Measurements from ENCODE around the gene ACOT11.
"Not testable (repeated sequence)": the region's sequence is repeated elsewhere in the genome, so short reads cannot be mapped to it uniquely, and the experiment has no call there.

The ACOT11 gene

GRCh38 chr1:54510715-54511270 is 37.2 kb upstream of the ACOT11 start:
- Histone ChIP-seq H3K4me3 (ENCODE audit: low read depth in 1 of 2, low read length in 2 of 2) (no peak overlapping the region), H3K9ac (ENCODE audit: low read depth, low read length) (no peak overlapping the region), H2AFZ (ENCODE audit: low read depth, low read length) (no peak overlapping the region), H4K20me1 (ENCODE audit: insufficient read depth, low read length) (no peaks in the 10 kb centered on the region), H3K4me2 (ENCODE audit: insufficient read depth, low read length) (no peak overlapping the region), H3K79me2 (ENCODE audit: insufficient read depth, low read length) (no peaks in the 10 kb centered on the region), H3K9me3 (ENCODE audit: insufficient read depth, low read length, severe bottlenecking) (no peaks in the 10 kb centered on the region), H3K36me3 (ENCODE audit: insufficient read depth, low read length) (no peaks in the 10 kb centered on the region), H3K27me3 (ENCODE audit: insufficient read depth, low read length, poor library complexity) (no peaks in the 10 kb centered on the region), H3K27ac (ENCODE audit: low read length) (no peak overlapping the region), H3K4me1 (ENCODE audit: insufficient read depth, low read length) (no peaks in the 10 kb centered on the region)
- TF ChIP-seq CTCF (IDR thresholded peaks at IDR 0.05; ENCODE audit: borderline replicate concordance, extremely low read depth, low read length, poor library complexity, severe bottlenecking) = no peak
- no peak for TF ChIP-seq EZH2 (IDR thresholded peaks at IDR 0.05; ENCODE audit: borderline replicate concordance, low read depth, low read length, severe bottlenecking)
- ATAC-seq (ENCODE audit: insufficient read depth, low read depth) (no peak), DNase-seq (no peak)

DNA sequence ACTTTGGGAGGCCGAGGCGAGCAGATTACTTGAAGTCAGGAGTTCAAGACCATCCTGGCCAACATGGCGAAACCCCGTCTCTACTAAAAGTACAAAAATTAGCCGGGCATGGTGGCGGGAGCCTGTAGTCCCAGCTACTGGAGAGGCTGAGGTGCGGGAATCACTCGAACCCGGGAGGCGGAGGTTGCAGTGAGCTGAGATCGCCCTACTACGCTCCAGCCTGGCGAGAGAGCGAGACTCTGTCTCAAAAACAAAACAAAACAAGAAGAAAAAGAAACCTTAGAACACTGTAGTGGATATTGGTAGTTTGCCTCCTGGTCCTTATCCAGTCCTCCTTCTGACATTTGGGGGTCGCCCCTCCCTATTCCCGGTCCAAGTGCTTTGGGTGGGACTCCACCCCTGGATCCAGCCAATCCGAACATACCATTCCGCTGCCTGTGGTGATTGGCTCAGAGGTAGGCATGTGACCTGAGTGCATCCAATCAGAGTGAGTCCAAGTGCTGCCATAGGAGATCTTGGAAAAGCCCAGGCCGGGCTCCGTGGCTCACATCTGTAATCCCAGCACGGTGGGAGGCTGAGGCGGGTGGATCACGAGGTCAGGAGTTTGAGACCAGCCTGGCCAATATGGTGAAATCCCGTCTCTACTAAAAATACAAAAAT is 34.0 kb upstream of the ACOT11 start:
- not testable (repeated sequence) for H3K4me2 ChIP-seq (ENCODE audit: insufficient read depth, low read length); H3K36me3 ChIP-seq (ENCODE audit: insufficient read depth, low read length); ATAC-seq (ENCODE audit: insufficient read depth, low read depth); H3K27ac ChIP-seq (ENCODE audit: low read length); DNase-seq; H2AFZ ChIP-seq (ENCODE audit: low read depth, low read length); H4K20me1 ChIP-seq (ENCODE audit: insufficient read depth, low read length); H3K4me3 ChIP-seq (ENCODE audit: low read depth in 1 of 2, low read length in 2 of 2); H3K4me1 ChIP-seq (ENCODE audit: insufficient read depth, low read length); H3K79me2 ChIP-seq (ENCODE audit: insufficient read depth, low read length); H3K9ac ChIP-seq (ENCODE audit: low read depth, low read length); H3K27me3 ChIP-seq (ENCODE audit: insufficient read depth, low read length, poor library complexity); H3K9me3 ChIP-seq (ENCODE audit: insufficient read depth, low read length, severe bottlenecking)

DNA sequence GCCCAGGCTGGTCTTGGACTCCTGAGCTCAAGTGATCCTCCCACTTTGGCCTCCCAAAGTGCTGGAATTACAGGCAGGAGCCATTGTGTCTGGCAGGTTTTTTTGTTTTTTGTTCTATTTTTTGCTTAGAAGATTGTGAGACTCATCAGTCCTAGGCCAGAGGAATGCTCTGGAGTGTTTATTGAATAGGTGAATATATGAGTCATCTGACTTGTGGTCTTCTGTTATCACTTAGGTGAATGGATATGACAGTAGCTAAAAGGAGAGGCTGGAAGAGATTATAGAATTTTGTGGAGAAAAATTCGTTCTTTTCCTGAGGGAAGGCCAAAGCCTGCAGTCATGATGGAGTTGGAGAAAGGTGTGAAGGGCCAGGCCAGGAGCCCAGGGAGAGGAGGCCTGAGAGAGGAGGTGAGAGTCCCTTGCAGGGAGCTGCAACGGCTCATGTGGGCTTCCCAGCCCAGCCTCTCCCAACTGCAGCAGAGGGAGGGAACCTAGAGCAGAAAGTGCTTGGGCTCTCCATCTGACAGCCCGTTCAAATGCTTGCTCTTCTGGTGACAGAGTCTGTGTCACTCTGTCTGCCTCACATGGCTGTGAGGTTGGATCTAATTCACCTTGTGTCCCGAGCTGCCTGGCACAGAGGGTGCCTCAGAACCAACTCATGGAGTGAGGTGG is 31.6 kb upstream of the ACOT11 start:
- H3K27ac ChIP-seq (ENCODE audit: low read length) = no peak overlapping the region
- H3K36me3 ChIP-seq (ENCODE audit: insufficient read depth, low read length) = no peaks in the 10 kb centered on the region

More for the DNA sequence above, 31.6 kb upstream of the ACOT11 start:
- Histone ChIP-seq H3K79me2 (ENCODE audit: insufficient read depth, low read length) (no peaks in the 10 kb centered on the region), H3K9me3 (ENCODE audit: insufficient read depth, low read length, severe bottlenecking) (no peaks in the 10 kb centered on the region), H3K27me3 (ENCODE audit: insufficient read depth, low read length, poor library complexity) (no peaks in the 10 kb centered on the region), H4K20me1 (ENCODE audit: insufficient read depth, low read length) (no peaks in the 10 kb centered on the region), H3K4me3 (ENCODE audit: low read depth in 1 of 2, low read length in 2 of 2) (no peak overlapping the region), H2AFZ (ENCODE audit: low read depth, low read length) (no peak overlapping the region), H3K4me1 (ENCODE audit: insufficient read depth, low read length) (no peaks in the 10 kb centered on the region), H3K9ac (ENCODE audit: low read depth, low read length) (no peak overlapping the region), H3K4me2 (ENCODE audit: insufficient read depth, low read length) (no peak overlapping the region)
- DNase-seq = no peak
- TF ChIP-seq CTCF (IDR thresholded peaks at IDR 0.05; ENCODE audit: borderline replicate concordance, extremely low read depth, low read length, poor library complexity, severe bottlenecking) = no peak
- TF ChIP-seq EZH2 (IDR thresholded peaks at IDR 0.05; ENCODE audit: borderline replicate concordance, low read depth, low read length, severe bottlenecking) = no peak
- no peak for ATAC-seq (ENCODE audit: insufficient read depth, low read depth)
